IMR-90 (cell line): ENCODE results near the gene NDUFA6. TPM values are rescaled to one million over a fixed set of nuclear protein-coding genes. Genes with fewer than 3 reads are reported as not detected.

Experiments
- ATAC-seq: fragments of 200-7000 bp; cut with Tn5 transposase; 2 replicates; pipeline ENCODE4 v1.9.1; 2020; ENCODE audit warnings: low read depth, mild to moderate bottlenecking, moderate library complexity
- BruUV-seq: library from RNA; stranded (reverse); fragments of 400-500 nt; replicated peaks from 2 replicates; lab custom pipeline; 2021; lab: Mats Ljungman, UMichigan
- CTCF ChIA-PET: fragments of 300-600 bp; formaldehyde crosslinking; extraction: SDS; loops from one replicate; lab custom pipeline; 2021; ENCODE audit warnings: antibody characterized with exemption; lab: Yijun Ruan, JAX
- POLR2A ChIA-PET: fragments of 300-600 bp; sonication (Branson Sonifier 250); formaldehyde crosslinking; loops from one replicate; lab custom pipeline; 2022; ENCODE audit warnings: antibody characterized with exemption; ENCODE audit not compliant: unreplicated experiment; lab: Charles Lee
- DNase-seq: peaks from one replicate; pipeline ENCODE4 v3.0.0; 2013
- H2AFZ ChIP-seq: replicated peaks from 2 replicates; pipeline ENCODE3; 2013; ENCODE audit warnings: low read length, mild to moderate bottlenecking; ENCODE audit not compliant: poor library complexity
- H2AK5ac ChIP-seq: 2 replicates; pipeline ENCODE4 v1.6.1; 2013; ENCODE audit warnings: low read depth, low read length, inconsistent platforms
- H2AK9ac ChIP-seq: replicated peaks from 2 replicates; pipeline ENCODE3; 2013; ENCODE audit warnings: mild to moderate bottlenecking, low read depth, low read length, moderate library complexity; ENCODE audit not compliant: poor library complexity
- H2BK120ac ChIP-seq: 2 replicates; pipeline ENCODE4 v1.6.1; 2013; ENCODE audit warnings: low read depth, low read length, inconsistent platforms
- H2BK15ac ChIP-seq: 3 replicates; pipeline ENCODE4 v1.6.1; 2013; ENCODE audit warnings: low read depth, low read length, inconsistent platforms
- H2BK20ac ChIP-seq: 2 replicates; pipeline ENCODE4 v1.6.1; 2013; ENCODE audit warnings: low read depth, mild to moderate bottlenecking, inconsistent platforms, low read length, moderate library complexity
- H2BK5ac ChIP-seq: 2 replicates; pipeline ENCODE4 v1.6.1; 2013; ENCODE audit warnings: mild to moderate bottlenecking, low read depth, low read length, inconsistent platforms; ENCODE audit not compliant: poor library complexity, severe bottlenecking
- H3K14ac ChIP-seq: replicated peaks from 2 replicates; pipeline ENCODE4 v1.6.1; 2013; ENCODE audit warnings: low read depth, low read length, inconsistent platforms
- H3K18ac ChIP-seq: 2 replicates; pipeline ENCODE4 v1.6.1; 2013; ENCODE audit warnings: low read depth, low read length, control low read depth
- H3K23ac ChIP-seq: 2 replicates; pipeline ENCODE4 v1.6.1; 2013; ENCODE audit warnings: low read depth, low read length, inconsistent platforms
- H3K27ac ChIP-seq: 2 replicates; pipeline ENCODE4 v1.5.1; 2013; ENCODE audit warnings: mild to moderate bottlenecking, control low read depth, low read length; ENCODE audit not compliant: insufficient read depth
- H3K27me3 ChIP-seq: 2 replicates; pipeline ENCODE4 v1.6.1; 2013; ENCODE audit warnings: low read length; ENCODE audit not compliant: control insufficient read depth, insufficient read depth
- H3K36me3 ChIP-seq: 2 replicates; pipeline ENCODE4 v1.6.1; 2013; ENCODE audit warnings: low read length, mixed read lengths; ENCODE audit not compliant: control insufficient read depth, insufficient read depth
- H3K4ac ChIP-seq: 2 replicates; pipeline ENCODE4 v1.6.1; 2013; ENCODE audit warnings: low read depth, low read length, inconsistent platforms
- H3K4me1 ChIP-seq: 2 replicates; pipeline ENCODE4 v1.6.1; 2013; ENCODE audit warnings: low read length, mixed read lengths; ENCODE audit not compliant: control insufficient read depth, insufficient read depth
- H3K4me2 ChIP-seq: 2 replicates; pipeline ENCODE4 v1.6.1; 2013; ENCODE audit warnings: low read depth, mild to moderate bottlenecking, control low read depth, low read length, moderate library complexity
- H3K4me3 ChIP-seq: 2 replicates; pipeline ENCODE4 v1.5.1; 2013; ENCODE audit warnings: low read depth, mild to moderate bottlenecking, control low read depth, low read length, moderate library complexity; ENCODE audit not compliant: insufficient read depth
- H3K56ac ChIP-seq: 2 replicates; pipeline ENCODE4 v1.6.1; 2013; ENCODE audit warnings: low read length, inconsistent platforms; ENCODE audit not compliant: insufficient read depth; ENCODE audit errors: extremely low read depth
- H3K79me1 ChIP-seq, 2 experiments: 2 replicates each; pipeline ENCODE4 v1.6.1; 2013; ENCODE audit warnings: low read length in 2 of 2, inconsistent platforms in 1 of 2, low read depth in 1 of 2
- H3K9ac ChIP-seq: 2 replicates; pipeline ENCODE4 v1.6.1; 2013; ENCODE audit warnings: low read depth, low read length, control low read depth
- H3K9me1 ChIP-seq: 2 replicates; pipeline ENCODE4 v1.6.1; 2013; ENCODE audit warnings: low read length, inconsistent platforms; ENCODE audit not compliant: insufficient read depth
- H3K9me3 ChIP-seq: 2 replicates; pipeline ENCODE4 v1.6.1; 2013; ENCODE audit warnings: low read length; ENCODE audit not compliant: control insufficient read depth, insufficient read depth
- H4K20me1 ChIP-seq: 2 replicates; pipeline ENCODE4 v1.6.1; 2013; ENCODE audit warnings: low read length, inconsistent platforms; ENCODE audit not compliant: insufficient read depth
- H4K5ac ChIP-seq: 2 replicates; pipeline ENCODE4 v1.6.1; 2013; ENCODE audit warnings: mild to moderate bottlenecking, low read depth, low read length, control low read depth
- H4K8ac ChIP-seq, 2 experiments: 2 replicates each; pipeline ENCODE4 v1.6.1; 2013; ENCODE audit warnings: low read depth in 2 of 2, low read length in 2 of 2, control low read depth in 1 of 2, inconsistent platforms in 1 of 2
- H4K91ac ChIP-seq: 2 replicates; pipeline ENCODE4 v1.6.1; 2013; ENCODE audit warnings: low read depth, low read length, inconsistent platforms; ENCODE audit not compliant: insufficient read depth
- BHLHE40 ChIP-seq: fragments of 150-350 bp; IDR thresholded peaks from 2 replicates; pipeline ENCODE4 v1.6.1; 2016; ENCODE audit warnings: mild to moderate bottlenecking, low read depth, low read length
- CEBPB ChIP-seq: IDR thresholded peaks from 2 replicates; pipeline ENCODE4 v1.6.1; 2012; ENCODE audit warnings: low read depth, low read length, improper control_type of control experiment
- CTCF ChIP-seq: conservative IDR thresholded peaks from 2 replicates; pipeline ENCODE4 v1.5.1; 2012; ENCODE audit warnings: mild to moderate bottlenecking, low read depth, low read length, improper control_type of control experiment
- FOS ChIP-seq: fragments of 150-350 bp; IDR thresholded peaks from 2 replicates; pipeline ENCODE4 v1.6.1; 2016; ENCODE audit warnings: low read depth, low read length
- MAFK ChIP-seq: IDR thresholded peaks from 2 replicates; pipeline ENCODE4 v1.6.1; 2012; ENCODE audit warnings: low read depth, low read length, improper control_type of control experiment
- MAZ ChIP-seq: IDR thresholded peaks from 2 replicates; pipeline ENCODE4 v1.6.1; 2012; ENCODE audit warnings: low read depth, mild to moderate bottlenecking, low read length, improper control_type of control experiment, moderate library complexity, borderline replicate concordance
- MXI1 ChIP-seq: IDR thresholded peaks from 2 replicates; pipeline ENCODE4 v1.6.1; 2012; ENCODE audit warnings: low read depth, mild to moderate bottlenecking, low read length, moderate library complexity, borderline replicate concordance
- NFE2L2 ChIP-seq: fragments of 150-350 bp; IDR thresholded peaks from 2 replicates; pipeline ENCODE4 v1.6.1; 2016; ENCODE audit warnings: low read depth, mild to moderate bottlenecking, low read length
- RFX5 ChIP-seq: IDR thresholded peaks from 2 replicates; pipeline ENCODE4 v1.8.0; 2012; ENCODE audit warnings: low read depth, mild to moderate bottlenecking, low read length, moderate library complexity
- SMC3 ChIP-seq: fragments of 150-350 bp; IDR thresholded peaks from 2 replicates; pipeline ENCODE4 v1.6.1; 2016; ENCODE audit warnings: low read depth, mild to moderate bottlenecking, antibody characterized with exemption, low read length, moderate library complexity
- WGBS, 2 experiments: methylation state at CpG; one replicate each; pipeline versions ENCODE4 v1.1.5 to v1.1.7; 2013; ENCODE audit warnings: missing lambda C conversion rate in 2 of 2; ENCODE audit not compliant: insufficient read length in 1 of 2; ENCODE audit errors: extremely low coverage in 2 of 2; 5-methylcytosine and 5-hydroxymethylcytosine counted together
- dilution Hi-C: fragments of 300-500 bp; cut with HindIII; formaldehyde crosslinking; loops from one replicate; pipeline ENCODE4 v1.14.3; 2018; ENCODE audit warnings: low sequenced_read_pairs; ENCODE audit not compliant: unreplicated experiment
- in situ Hi-C: fragments of 300-500 bp; cut with MboI; formaldehyde crosslinking; loops from 3 replicates; pipeline ENCODE4 v1.14.3; 2019; ENCODE audit warnings: low sequenced_read_pairs, inconsistent platforms, mixed read lengths
- intact Hi-C: fragments of 100-400 bp; cut with micrococcal nuclease; formaldehyde crosslinking; loops from 2 replicates; pipeline ENCODE4 v1.10.0; 2022
- polyA plus RNA-seq, 3 experiments: library from polyadenylated mRNA; depleted of rRNA; stranded (reverse); fragments of >200 nt; gene quantifications; 2 replicates each; pipeline ENCODE4 v1.2.3, GENCODE V29; 2012; ENCODE audit warnings: low replicate concordance in 1 of 3
- total RNA-seq: library from RNA; depleted of rRNA; stranded (reverse); fragments of >200 nt; gene quantifications from 2 replicates; pipeline ENCODE4 v1.2.3, GENCODE V29; 2012

NDUFA6 gene
- total and polyA plus RNA-seq, 2 of the 4 experiments (the other 2 are of a cell fraction) = 48.8 to 89.0 TPM

DNA sequence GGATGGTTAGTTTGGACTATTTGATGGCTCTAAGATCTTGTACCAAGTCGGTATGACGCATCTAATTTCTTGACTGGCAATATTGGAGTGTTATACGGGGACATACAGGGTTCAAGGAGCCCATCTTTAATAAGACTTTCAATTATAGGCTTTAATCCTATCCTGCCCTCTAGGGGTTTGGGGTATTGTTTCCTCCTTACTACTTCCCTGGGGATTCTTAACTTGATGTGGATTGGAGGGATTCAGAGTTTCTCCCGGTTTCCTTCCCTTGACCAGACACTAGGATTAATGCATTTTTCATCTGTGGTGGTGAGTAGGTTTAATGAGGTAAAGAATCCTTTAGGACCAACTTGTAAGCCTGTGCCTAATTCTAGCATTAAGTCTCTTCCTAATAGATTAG lies 21.2 kb upstream of the NDUFA6 start:
- no peak overlapping the region for H4K91ac ChIP-seq
- no peak overlapping the region for H3K4me3 ChIP-seq
- CTCF ChIA-PET = no interaction called here
- no peak overlapping the region for H2AK9ac ChIP-seq
- no peak overlapping the region for H4K5ac ChIP-seq
- no peak overlapping the region for H2BK20ac ChIP-seq
- no peaks in the 10 kb centered on the region; the same call in 1 of the 2 replicates for H3K27me3 ChIP-seq
- no peak overlapping the region for H2AFZ ChIP-seq
- H3K27ac ChIP-seq = no peak overlapping the region
- H3K23ac ChIP-seq = no peak overlapping the region
- no peak for DNase-seq
- no peaks in the 10 kb centered on the region for H3K36me3 ChIP-seq
- in situ Hi-C loops = no loop called here
- H4K20me1 ChIP-seq = no peaks in the 10 kb centered on the region
- BruUV-seq = no TSS peak
- H3K9me3 ChIP-seq = peaks cover 13% of the 10 kb centered on the region
- no peak overlapping the region for H3K18ac ChIP-seq
- intact Hi-C loops = no loop called here
- no peak overlapping the region for H2BK15ac ChIP-seq
- POLR2A ChIA-PET = no interaction called here
- WGBS, 2 experiments = no CpG with 5 or more reads among the region's 4 CpGs
- no peak overlapping the region for H3K14ac ChIP-seq
- ATAC-seq = no peak
- no peaks in the 10 kb centered on the region for H3K9me1 ChIP-seq
- H3K56ac ChIP-seq = no peak overlapping the region
- H2BK120ac ChIP-seq = no peak overlapping the region
- H3K9ac ChIP-seq = no peak overlapping the region
- H3K4me1 ChIP-seq = peaks cover 2% of the 10 kb centered on the region; the same call in 1 of the 2 replicates
- H3K79me1 ChIP-seq = no peaks in the 10 kb centered on the region
- no peak overlapping the region for H3K4me2 ChIP-seq
- H2AK5ac ChIP-seq = no peak overlapping the region
- dilution Hi-C loops = no loop called here
- TF ChIP-seq SMC3 (no peak), NFE2L2 (no peak), MXI1 (no peak), MAFK (no peak), FOS (no peak), BHLHE40 (no peak), CTCF (no peak), CEBPB (no peak), RFX5 (no peak), MAZ (no peak)
- H2BK5ac ChIP-seq = no peak overlapping the region
- no peak overlapping the region for H4K8ac ChIP-seq
- no peak overlapping the region for H3K4ac ChIP-seq
